IMR-90 (cell line): ENCODE results near the gene UNKL. TPM values are rescaled to one million over a fixed set of nuclear protein-coding genes. Genes with fewer than 3 reads are reported as not detected.

Experiments
- ATAC-seq: fragments of 200-7000 bp; cut with Tn5 transposase; 2 replicates; pipeline ENCODE4 v1.9.1; 2020; ENCODE audit warnings: low read depth, mild to moderate bottlenecking, moderate library complexity
- BruUV-seq: library from RNA; stranded (reverse); fragments of 400-500 nt; replicated peaks from 2 replicates; lab custom pipeline; 2021; lab: Mats Ljungman, UMichigan
- CTCF ChIA-PET: fragments of 300-600 bp; formaldehyde crosslinking; extraction: SDS; loops from one replicate; lab custom pipeline; 2021; ENCODE audit warnings: antibody characterized with exemption; lab: Yijun Ruan, JAX
- POLR2A ChIA-PET: fragments of 300-600 bp; sonication (Branson Sonifier 250); formaldehyde crosslinking; loops from one replicate; lab custom pipeline; 2022; ENCODE audit warnings: antibody characterized with exemption; ENCODE audit not compliant: unreplicated experiment; lab: Charles Lee
- DNase-seq: peaks from one replicate; pipeline ENCODE4 v3.0.0; 2013
- H2AFZ ChIP-seq: replicated peaks from 2 replicates; pipeline ENCODE3; 2013; ENCODE audit warnings: low read length, mild to moderate bottlenecking; ENCODE audit not compliant: poor library complexity
- H2AK5ac ChIP-seq: 2 replicates; pipeline ENCODE4 v1.6.1; 2013; ENCODE audit warnings: low read depth, low read length, inconsistent platforms
- H2AK9ac ChIP-seq: replicated peaks from 2 replicates; pipeline ENCODE3; 2013; ENCODE audit warnings: mild to moderate bottlenecking, low read depth, low read length, moderate library complexity; ENCODE audit not compliant: poor library complexity
- H2BK120ac ChIP-seq: 2 replicates; pipeline ENCODE4 v1.6.1; 2013; ENCODE audit warnings: low read depth, low read length, inconsistent platforms
- H2BK15ac ChIP-seq: 3 replicates; pipeline ENCODE4 v1.6.1; 2013; ENCODE audit warnings: low read depth, low read length, inconsistent platforms
- H2BK20ac ChIP-seq: 2 replicates; pipeline ENCODE4 v1.6.1; 2013; ENCODE audit warnings: low read depth, mild to moderate bottlenecking, inconsistent platforms, low read length, moderate library complexity
- H2BK5ac ChIP-seq: 2 replicates; pipeline ENCODE4 v1.6.1; 2013; ENCODE audit warnings: mild to moderate bottlenecking, low read depth, low read length, inconsistent platforms; ENCODE audit not compliant: poor library complexity, severe bottlenecking
- H3K14ac ChIP-seq: replicated peaks from 2 replicates; pipeline ENCODE4 v1.6.1; 2013; ENCODE audit warnings: low read depth, low read length, inconsistent platforms
- H3K18ac ChIP-seq: 2 replicates; pipeline ENCODE4 v1.6.1; 2013; ENCODE audit warnings: low read depth, low read length, control low read depth
- H3K23ac ChIP-seq: 2 replicates; pipeline ENCODE4 v1.6.1; 2013; ENCODE audit warnings: low read depth, low read length, inconsistent platforms
- H3K27ac ChIP-seq: 2 replicates; pipeline ENCODE4 v1.5.1; 2013; ENCODE audit warnings: mild to moderate bottlenecking, control low read depth, low read length; ENCODE audit not compliant: insufficient read depth
- H3K27me3 ChIP-seq: 2 replicates; pipeline ENCODE4 v1.6.1; 2013; ENCODE audit warnings: low read length; ENCODE audit not compliant: control insufficient read depth, insufficient read depth
- H3K36me3 ChIP-seq: 2 replicates; pipeline ENCODE4 v1.6.1; 2013; ENCODE audit warnings: low read length, mixed read lengths; ENCODE audit not compliant: control insufficient read depth, insufficient read depth
- H3K4ac ChIP-seq: 2 replicates; pipeline ENCODE4 v1.6.1; 2013; ENCODE audit warnings: low read depth, low read length, inconsistent platforms
- H3K4me1 ChIP-seq: 2 replicates; pipeline ENCODE4 v1.6.1; 2013; ENCODE audit warnings: low read length, mixed read lengths; ENCODE audit not compliant: control insufficient read depth, insufficient read depth
- H3K4me2 ChIP-seq: 2 replicates; pipeline ENCODE4 v1.6.1; 2013; ENCODE audit warnings: low read depth, mild to moderate bottlenecking, control low read depth, low read length, moderate library complexity
- H3K4me3 ChIP-seq: 2 replicates; pipeline ENCODE4 v1.5.1; 2013; ENCODE audit warnings: low read depth, mild to moderate bottlenecking, control low read depth, low read length, moderate library complexity; ENCODE audit not compliant: insufficient read depth
- H3K56ac ChIP-seq: 2 replicates; pipeline ENCODE4 v1.6.1; 2013; ENCODE audit warnings: low read length, inconsistent platforms; ENCODE audit not compliant: insufficient read depth; ENCODE audit errors: extremely low read depth
- H3K79me1 ChIP-seq, 2 experiments: 2 replicates each; pipeline ENCODE4 v1.6.1; 2013; ENCODE audit warnings: low read length in 2 of 2, inconsistent platforms in 1 of 2, low read depth in 1 of 2
- H3K9ac ChIP-seq: 2 replicates; pipeline ENCODE4 v1.6.1; 2013; ENCODE audit warnings: low read depth, low read length, control low read depth
- H3K9me1 ChIP-seq: 2 replicates; pipeline ENCODE4 v1.6.1; 2013; ENCODE audit warnings: low read length, inconsistent platforms; ENCODE audit not compliant: insufficient read depth
- H3K9me3 ChIP-seq: 2 replicates; pipeline ENCODE4 v1.6.1; 2013; ENCODE audit warnings: low read length; ENCODE audit not compliant: control insufficient read depth, insufficient read depth
- H4K20me1 ChIP-seq: 2 replicates; pipeline ENCODE4 v1.6.1; 2013; ENCODE audit warnings: low read length, inconsistent platforms; ENCODE audit not compliant: insufficient read depth
- H4K5ac ChIP-seq: 2 replicates; pipeline ENCODE4 v1.6.1; 2013; ENCODE audit warnings: mild to moderate bottlenecking, low read depth, low read length, control low read depth
- H4K8ac ChIP-seq, 2 experiments: 2 replicates each; pipeline ENCODE4 v1.6.1; 2013; ENCODE audit warnings: low read depth in 2 of 2, low read length in 2 of 2, control low read depth in 1 of 2, inconsistent platforms in 1 of 2
- H4K91ac ChIP-seq: 2 replicates; pipeline ENCODE4 v1.6.1; 2013; ENCODE audit warnings: low read depth, low read length, inconsistent platforms; ENCODE audit not compliant: insufficient read depth
- BHLHE40 ChIP-seq: fragments of 150-350 bp; IDR thresholded peaks from 2 replicates; pipeline ENCODE4 v1.6.1; 2016; ENCODE audit warnings: mild to moderate bottlenecking, low read depth, low read length
- CEBPB ChIP-seq: IDR thresholded peaks from 2 replicates; pipeline ENCODE4 v1.6.1; 2012; ENCODE audit warnings: low read depth, low read length, improper control_type of control experiment
- CHD1 ChIP-seq: IDR thresholded peaks from 2 replicates; pipeline ENCODE4 v1.6.1; 2012; ENCODE audit warnings: low read depth, low read length, improper control_type of control experiment
- CTCF ChIP-seq: conservative IDR thresholded peaks from 2 replicates; pipeline ENCODE4 v1.5.1; 2012; ENCODE audit warnings: mild to moderate bottlenecking, low read depth, low read length, improper control_type of control experiment
- MAFK ChIP-seq: IDR thresholded peaks from 2 replicates; pipeline ENCODE4 v1.6.1; 2012; ENCODE audit warnings: low read depth, low read length, improper control_type of control experiment
- POLR2A ChIP-seq: IDR thresholded peaks from 2 replicates; pipeline ENCODE4 v1.6.1; 2012; ENCODE audit warnings: mild to moderate bottlenecking, low read depth, low read length
- RAD21 ChIP-seq: IDR thresholded peaks from 2 replicates; pipeline ENCODE4 v1.6.1; 2012; ENCODE audit warnings: low read length, improper control_type of control experiment
- WGBS, 2 experiments: methylation state at CpG; one replicate each; pipeline versions ENCODE4 v1.1.5 to v1.1.7; 2013; ENCODE audit warnings: missing lambda C conversion rate in 2 of 2; ENCODE audit not compliant: insufficient read length in 1 of 2; ENCODE audit errors: extremely low coverage in 2 of 2; 5-methylcytosine and 5-hydroxymethylcytosine counted together
- dilution Hi-C: fragments of 300-500 bp; cut with HindIII; formaldehyde crosslinking; loops from one replicate; pipeline ENCODE4 v1.14.3; 2018; ENCODE audit warnings: low sequenced_read_pairs; ENCODE audit not compliant: unreplicated experiment
- in situ Hi-C: fragments of 300-500 bp; cut with MboI; formaldehyde crosslinking; loops from 3 replicates; pipeline ENCODE4 v1.14.3; 2019; ENCODE audit warnings: low sequenced_read_pairs, inconsistent platforms, mixed read lengths
- intact Hi-C: fragments of 100-400 bp; cut with micrococcal nuclease; formaldehyde crosslinking; loops from 2 replicates; pipeline ENCODE4 v1.10.0; 2022
- polyA plus RNA-seq, 3 experiments: library from polyadenylated mRNA; depleted of rRNA; stranded (reverse); fragments of >200 nt; gene quantifications; 2 replicates each; pipeline ENCODE4 v1.2.3, GENCODE V29; 2012; ENCODE audit warnings: low replicate concordance in 1 of 3
- total RNA-seq: library from RNA; depleted of rRNA; stranded (reverse); fragments of >200 nt; gene quantifications from 2 replicates; pipeline ENCODE4 v1.2.3, GENCODE V29; 2012
- TF ChIP-seq, protein P1 (sequence below): fragments of 150-350 bp; IDR thresholded peaks from 2 replicates; pipeline ENCODE4 v1.6.1; 2016; ENCODE audit warnings: low read depth, mild to moderate bottlenecking, low read length, moderate library complexity, borderline replicate concordance

Gene UNKL
- total and polyA plus RNA-seq, 2 of the 4 experiments (the other 2 are of a cell fraction), result 4.1 to 13.3 TPM

DNA sequence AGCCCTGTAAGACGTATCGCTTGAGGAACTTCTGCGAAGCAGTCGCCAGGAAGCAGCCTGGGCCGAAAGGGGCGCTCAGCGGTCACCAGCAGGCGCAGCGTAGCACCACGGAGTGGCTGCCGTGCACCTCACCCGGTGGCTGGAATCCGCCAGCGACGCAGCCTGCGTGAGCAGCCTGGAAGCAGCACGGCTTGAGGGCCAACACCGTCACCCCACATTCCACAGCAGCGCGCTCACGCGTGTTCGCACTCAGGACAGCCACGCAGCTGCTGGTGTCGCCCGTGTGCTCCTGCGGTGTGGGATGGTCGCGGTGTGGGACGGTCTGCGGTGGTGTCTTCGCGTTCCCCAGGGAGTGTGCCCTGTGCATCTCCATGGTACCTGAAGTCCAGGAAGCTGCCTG lies 95.5 kb downstream of the UNKL start:
- in situ Hi-C loops, result no loop called here
- DNase-seq, result no peak

More for the DNA sequence above, 95.5 kb downstream of the UNKL start:
- no peak overlapping the region for H4K5ac ChIP-seq
- no peak overlapping the region for H3K23ac ChIP-seq
- POLR2A ChIA-PET, result no interaction called here
- H3K18ac ChIP-seq, result no peak overlapping the region
- CTCF ChIA-PET, result no interaction called here
- peaks cover 6% of the 10 kb centered on the region; the same call in 1 of the 2 replicates for H3K9me1 ChIP-seq
- no peak overlapping the region for H2AK9ac ChIP-seq
- intact Hi-C loops (no loop called here), dilution Hi-C loops (no loop called here)
- H2AFZ ChIP-seq, result peak overlapping the region; percentile 21
- no peak for TF ChIP-seq MAFK
- no peak for TF ChIP-seq CTCF
- TF ChIP-seq BHLHE40, result no peak
- TF ChIP-seq, protein P1, sequence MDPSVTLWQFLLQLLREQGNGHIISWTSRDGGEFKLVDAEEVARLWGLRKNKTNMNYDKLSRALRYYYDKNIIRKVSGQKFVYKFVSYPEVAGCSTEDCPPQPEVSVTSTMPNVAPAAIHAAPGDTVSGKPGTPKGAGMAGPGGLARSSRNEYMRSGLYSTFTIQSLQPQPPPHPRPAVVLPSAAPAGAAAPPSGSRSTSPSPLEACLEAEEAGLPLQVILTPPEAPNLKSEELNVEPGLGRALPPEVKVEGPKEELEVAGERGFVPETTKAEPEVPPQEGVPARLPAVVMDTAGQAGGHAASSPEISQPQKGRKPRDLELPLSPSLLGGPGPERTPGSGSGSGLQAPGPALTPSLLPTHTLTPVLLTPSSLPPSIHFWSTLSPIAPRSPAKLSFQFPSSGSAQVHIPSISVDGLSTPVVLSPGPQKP, result no peak
- TF ChIP-seq POLR2A, result no peak
- TF ChIP-seq RAD21, result no peak
- no peak for TF ChIP-seq CEBPB
- no peak for TF ChIP-seq CHD1
- no peak overlapping the region for H2AK5ac ChIP-seq
- no peak overlapping the region for H3K4me2 ChIP-seq
- peaks cover 69% of the 10 kb centered on the region for H4K20me1 ChIP-seq
- H3K36me3 ChIP-seq, result peaks cover 85% of the 10 kb centered on the region
- no TSS peak for BruUV-seq
- 95% methylated on average over 25 of the region's 33 CpGs; no CpG with 5 or more reads in 1 of the 2 experiments for WGBS, 2 experiments
- no peak for ATAC-seq
- H3K4ac ChIP-seq, result no peak overlapping the region
- H2BK120ac ChIP-seq, result no peak overlapping the region
- H3K27me3 ChIP-seq, result no peaks in the 10 kb centered on the region
- no peak overlapping the region for H2BK20ac ChIP-seq
- H3K79me1 ChIP-seq, result peaks cover 10 to 56% of the 10 kb centered on the region in 2 experiments
- H3K9ac ChIP-seq, result no peak overlapping the region
- H3K56ac ChIP-seq, result no peak overlapping the region
- no peak overlapping the region for H4K8ac ChIP-seq
- H3K4me3 ChIP-seq, result no peak overlapping the region
- no peak overlapping the region for H2BK5ac ChIP-seq
- no peak overlapping the region for H3K27ac ChIP-seq
- no peaks in the 10 kb centered on the region for H3K9me3 ChIP-seq
- no peak overlapping the region for H2BK15ac ChIP-seq
- H4K91ac ChIP-seq, result no peak overlapping the region
- H3K4me1 ChIP-seq, result no peaks in the 10 kb centered on the region
- H3K14ac ChIP-seq, result no peak overlapping the region
